Kidney epithelial cell (primary cell): ENCODE data around the gene NOL8. TPM values are rescaled to one million over a fixed set of nuclear protein-coding genes. Genes with fewer than 3 reads are reported as not detected.

ENCODE experiments used
- DNase-seq: peaks from one replicate; pipeline ENCODE4 v3.0.0-alpha.2; 2010; ENCODE audit warnings: low read depth
- H3K27me3 ChIP-seq: 2 replicates; pipeline ENCODE4 v1.6.0; 2011; ENCODE audit warnings: low read length; ENCODE audit not compliant: control insufficient read depth, insufficient read depth
- H3K36me3 ChIP-seq: 2 replicates; pipeline ENCODE4 v1.5.1; 2011; ENCODE audit warnings: low read length; ENCODE audit not compliant: control insufficient read depth, insufficient read depth
- H3K4me3 ChIP-seq: 2 replicates; pipeline ENCODE4 v1.5.1; 2011; ENCODE audit warnings: low read depth, mild to moderate bottlenecking, control low read depth, low read length
- total RNA-seq: library from RNA; depleted of rRNA; stranded (reverse); fragments of >200 nt; gene quantifications from 2 replicates; pipeline ENCODE4 v1.2.3, GENCODE V29; 2015
- TF ChIP-seq, protein P1 (sequence below): IDR thresholded peaks from 2 replicates; pipeline ENCODE4 v1.5.1; 2011; ENCODE audit warnings: mild to moderate bottlenecking, moderate library complexity, low read length, control low read depth, inconsistent platforms; ENCODE audit not compliant: insufficient read depth, poor library complexity, severe bottlenecking

The NOL8 gene
- total RNA-seq, 1 donor from 2014 or later = 29.2 TPM

DNA sequence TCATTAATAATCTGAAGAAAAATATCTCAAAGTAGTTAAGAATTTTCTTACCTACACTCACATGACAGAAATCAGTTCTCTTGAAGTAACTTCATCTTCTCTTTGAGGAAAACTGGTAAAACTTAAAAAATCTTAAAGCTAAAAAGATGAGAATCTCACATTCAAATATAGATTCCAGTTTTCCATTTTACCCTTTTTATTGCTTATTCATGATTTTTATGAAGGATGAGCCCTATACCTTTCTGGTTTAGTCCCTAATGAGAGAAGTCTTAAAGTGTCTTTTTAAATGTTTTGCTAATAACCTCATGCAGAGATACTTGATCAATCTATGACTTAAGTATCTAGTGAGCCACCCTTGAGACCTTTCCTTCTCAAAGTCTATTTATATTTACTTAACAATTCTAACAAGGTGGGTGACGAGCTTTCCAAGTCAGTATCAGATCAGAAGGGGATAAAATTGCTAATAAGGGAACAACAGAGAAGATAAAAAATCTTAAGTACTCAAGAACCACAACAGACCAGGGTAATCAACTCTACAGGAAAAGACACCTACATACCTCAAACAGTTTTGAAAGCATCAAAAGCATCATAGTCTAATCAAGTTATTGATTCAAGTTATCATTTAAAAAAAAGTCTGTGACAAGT, 34.2 kb downstream of the NOL8 start:
- DNase-seq = no peak
- TF ChIP-seq, protein P1, sequence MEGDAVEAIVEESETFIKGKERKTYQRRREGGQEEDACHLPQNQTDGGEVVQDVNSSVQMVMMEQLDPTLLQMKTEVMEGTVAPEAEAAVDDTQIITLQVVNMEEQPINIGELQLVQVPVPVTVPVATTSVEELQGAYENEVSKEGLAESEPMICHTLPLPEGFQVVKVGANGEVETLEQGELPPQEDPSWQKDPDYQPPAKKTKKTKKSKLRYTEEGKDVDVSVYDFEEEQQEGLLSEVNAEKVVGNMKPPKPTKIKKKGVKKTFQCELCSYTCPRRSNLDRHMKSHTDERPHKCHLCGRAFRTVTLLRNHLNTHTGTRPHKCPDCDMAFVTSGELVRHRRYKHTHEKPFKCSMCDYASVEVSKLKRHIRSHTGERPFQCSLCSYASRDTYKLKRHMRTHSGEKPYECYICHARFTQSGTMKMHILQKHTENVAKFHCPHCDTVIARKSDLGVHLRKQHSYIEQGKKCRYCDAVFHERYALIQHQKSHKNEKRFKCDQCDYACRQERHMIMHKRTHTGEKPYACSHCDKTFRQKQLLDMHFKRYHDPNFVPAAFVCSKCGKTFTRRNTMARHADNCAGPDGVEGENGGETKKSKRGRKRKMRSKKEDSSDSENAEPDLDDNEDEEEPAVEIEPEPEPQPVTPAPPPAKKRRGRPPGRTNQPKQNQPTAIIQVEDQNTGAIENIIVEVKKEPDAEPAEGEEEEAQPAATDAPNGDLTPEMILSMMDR = no peak
- Histone ChIP-seq H3K4me3 (no peak overlapping the region), H3K27me3 (no peaks in the 10 kb centered on the region), H3K36me3 (no peaks in the 10 kb centered on the region)

DNA sequence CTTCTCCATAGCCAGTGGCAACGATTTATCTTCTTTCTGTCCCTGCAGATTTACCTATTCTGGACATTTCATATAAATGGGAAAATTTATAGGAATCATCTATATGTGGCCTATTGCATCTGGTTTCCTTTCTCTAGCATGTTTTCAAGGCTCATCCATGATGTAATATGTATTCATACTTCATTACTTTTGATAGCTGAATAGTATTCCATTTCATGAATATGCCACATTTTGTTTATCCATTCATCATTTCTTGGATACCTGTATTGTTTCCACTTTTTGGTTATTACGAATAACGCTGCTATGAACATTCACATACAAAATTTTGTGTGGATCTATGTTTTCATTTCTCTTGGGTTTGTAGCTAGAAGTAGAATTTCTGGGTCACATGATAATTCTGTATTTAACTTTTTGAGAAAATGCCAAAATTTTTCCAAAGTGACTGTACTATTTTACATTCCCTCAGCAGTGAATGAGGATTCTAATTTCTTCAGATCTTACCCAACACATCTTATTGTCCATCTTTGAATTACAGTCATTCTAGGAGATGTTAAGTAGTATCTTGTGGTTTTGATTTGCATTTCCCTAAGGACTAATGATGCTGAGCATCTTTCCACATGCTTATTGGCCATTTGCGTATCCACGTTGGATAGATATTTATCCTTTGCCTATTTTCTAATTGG, 35.3 kb downstream of the NOL8 start:
- DNase-seq = no peak
- peaks cover 1% of the 10 kb centered on the region for H3K36me3 ChIP-seq
- no peak overlapping the region for H3K4me3 ChIP-seq
- H3K27me3 ChIP-seq = no peaks in the 10 kb centered on the region
- TF ChIP-seq, protein P1 = no peak

DNA sequence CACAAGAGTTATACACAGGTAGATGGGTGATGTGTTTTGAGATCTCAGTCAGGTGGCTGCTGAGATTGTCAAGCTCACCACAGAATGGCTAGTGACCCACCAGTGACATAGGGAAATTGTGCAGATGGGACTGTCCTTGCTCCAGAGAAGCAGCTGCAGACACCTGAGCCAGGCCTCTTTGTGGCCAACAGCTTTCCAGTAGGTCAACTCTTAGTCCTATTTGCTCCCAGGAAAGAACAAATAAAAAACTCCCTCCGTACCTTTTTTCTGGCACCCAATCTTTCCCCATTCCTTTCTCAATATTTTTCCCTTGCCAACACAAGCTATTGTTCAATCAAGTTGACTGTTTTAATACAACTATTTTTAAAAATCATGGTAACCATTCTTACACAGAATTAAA, 45.8 kb downstream of the NOL8 start:
- TF ChIP-seq, protein P1 = no peak
- DNase-seq = no peak
- Histone ChIP-seq H3K36me3 (peaks cover 2% of the 10 kb centered on the region), H3K27me3 (no peaks in the 10 kb centered on the region), H3K4me3 (no peak overlapping the region)

DNA sequence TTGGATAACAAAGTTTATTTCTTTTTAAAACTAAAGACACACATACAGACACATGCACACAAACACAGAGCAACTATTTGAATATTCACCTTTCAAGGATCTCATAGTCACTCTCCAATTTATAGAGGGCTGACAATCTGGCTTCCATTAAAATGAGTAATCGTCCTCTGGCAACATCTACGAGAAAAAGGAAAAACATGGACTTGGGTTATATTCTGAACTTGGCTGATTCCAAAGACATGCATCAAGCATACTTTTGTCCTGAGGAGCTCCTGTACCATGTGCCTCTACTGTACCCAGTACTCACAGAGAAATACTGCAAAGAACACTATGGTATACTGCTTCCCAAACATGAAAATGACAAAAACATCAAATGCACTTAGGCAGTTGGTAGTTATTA, 47.0 kb downstream of the NOL8 start:
- DNase-seq = no peak
- Histone ChIP-seq H3K4me3 (no peak overlapping the region), H3K27me3 (no peaks in the 10 kb centered on the region), H3K36me3 (peaks cover 2% of the 10 kb centered on the region)
- TF ChIP-seq, protein P1 = no peak

DNA sequence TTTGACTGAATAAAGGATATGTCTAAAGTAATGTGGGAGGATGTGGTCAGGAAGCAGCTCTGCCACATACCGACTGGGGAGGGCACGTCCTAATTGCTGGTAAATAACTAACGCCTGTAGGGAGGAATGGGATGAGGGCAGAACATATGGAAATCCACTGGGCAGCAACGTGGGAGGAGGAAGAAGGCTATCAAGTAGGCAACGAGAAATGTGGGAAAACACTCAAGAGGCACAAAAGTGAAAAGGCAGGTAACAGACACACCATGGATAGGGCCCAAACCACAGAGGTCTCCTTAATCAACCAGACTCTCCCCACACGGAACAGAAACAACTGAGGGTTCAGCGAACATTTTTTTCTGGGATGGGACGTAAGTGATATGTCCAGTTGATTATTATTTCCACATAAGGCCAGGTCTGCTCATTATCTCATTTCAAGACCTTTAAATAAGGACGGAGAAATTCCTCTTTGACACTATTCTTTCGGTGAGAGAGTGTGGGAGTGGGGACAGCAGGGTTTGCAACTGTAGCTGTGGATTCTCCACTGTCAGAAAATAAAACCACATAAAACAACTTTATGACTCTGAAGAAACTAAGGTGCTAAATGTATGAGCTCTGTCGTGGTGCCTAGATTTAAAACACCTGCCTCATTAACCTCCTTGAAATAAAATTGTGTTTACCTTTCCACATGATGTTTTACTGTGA, 48.7 kb downstream of the NOL8 start:
- peaks cover 2% of the 10 kb centered on the region for H3K36me3 ChIP-seq
- H3K4me3 ChIP-seq = no peak overlapping the region
- DNase-seq = no peak
- TF ChIP-seq, protein P1 = no peak
- H3K27me3 ChIP-seq = no peaks in the 10 kb centered on the region
